H1 (cell line): ENCODE measurements around the gene GAP43. TPM values are rescaled to one million over a fixed set of nuclear protein-coding genes. Genes with fewer than 3 reads are reported as not detected.

Source experiments
- CTCF ChIA-PET: fragments of 300-600 bp; sonication (Branson Sonifier 250); formaldehyde crosslinking; loops from one replicate; lab custom pipeline; 2021; ENCODE audit not compliant: partially characterized antibody; lab: Charles Lee
- POLR2A ChIA-PET: fragments of 300-600 bp; sonication (Branson Sonifier 250); formaldehyde crosslinking; loops from one replicate; lab custom pipeline; 2021; ENCODE audit warnings: inconsistent platforms; ENCODE audit not compliant: partially characterized antibody; lab: Charles Lee
- DNase-seq, 2 experiments: peaks; one replicate each; pipeline versions ENCODE4 v3.0.0 to v3.0.0-alpha.2; 2010 to 2022; ENCODE audit warnings: low spot score in 2 of 2, low read depth in 1 of 2, mixed read lengths in 1 of 2
- FAIRE-seq: peaks from 2 replicates; lab custom pipeline; 2011; peaks lifted over from hg19 to GRCh38; lab: Jason Lieb, UNC
- H2AFZ ChIP-seq: 2 replicates; pipeline ENCODE4 v1.8.1; 2012; ENCODE audit warnings: low read length, inconsistent platforms
- H2AK5ac ChIP-seq: 2 replicates; pipeline ENCODE4 v1.6.1; 2013; ENCODE audit warnings: low read depth, low read length
- H2BK120ac ChIP-seq: replicated peaks from 2 replicates; pipeline ENCODE3; 2013; ENCODE audit warnings: low read depth, low read length, inconsistent platforms
- H2BK12ac ChIP-seq: 2 replicates; pipeline ENCODE4 v1.6.1; 2013; ENCODE audit warnings: low read depth, low read length
- H2BK15ac ChIP-seq: 2 replicates; pipeline ENCODE4 v1.6.1; 2013; ENCODE audit warnings: low read length
- H2BK20ac ChIP-seq: 2 replicates; pipeline ENCODE4 v1.6.1; 2013; ENCODE audit warnings: low read length
- H2BK5ac ChIP-seq: 2 replicates; pipeline ENCODE4 v1.6.1; 2013; ENCODE audit warnings: low read depth, low read length
- H3K14ac ChIP-seq: 2 replicates; pipeline ENCODE4 v1.6.1; 2013; ENCODE audit warnings: inconsistent platforms; ENCODE audit not compliant: insufficient read length
- H3K18ac ChIP-seq: 2 replicates; pipeline ENCODE4 v1.6.1; 2013; ENCODE audit warnings: low read length; ENCODE audit errors: extremely low read depth
- H3K23ac ChIP-seq: 2 replicates; pipeline ENCODE4 v1.6.1; 2013; ENCODE audit warnings: inconsistent platforms; ENCODE audit not compliant: insufficient read length
- H3K23me2 ChIP-seq: 2 replicates; pipeline ENCODE4 v1.6.1; 2013; ENCODE audit warnings: low read depth, low read length
- H3K27ac ChIP-seq: 2 replicates; pipeline ENCODE4 v1.6.1; 2011; ENCODE audit warnings: low read depth, low read length, inconsistent platforms
- H3K27me3 ChIP-seq, 4 experiments: replicated peaks in 1 of 4; 1 replicate in 1 of 4; 2 replicates in 3 of 4; pipeline versions ENCODE4 v1.6.1 to v1.8.1; 2011 to 2013; ENCODE audit warnings: low read length in 3 of 4, mild to moderate bottlenecking in 3 of 4, inconsistent platforms in 2 of 4, mixed read lengths in 2 of 4, moderate library complexity in 1 of 4; ENCODE audit not compliant: control insufficient read depth in 3 of 4, insufficient read depth in 3 of 4; ENCODE audit errors: extremely low read depth in 1 of 4
- H3K36me3 ChIP-seq, 4 experiments: 2 replicates each; pipeline versions ENCODE4 v1.6.1 to v1.8.1; 2011 to 2013; ENCODE audit warnings: mild to moderate bottlenecking in 4 of 4, low read length in 3 of 4, moderate library complexity in 2 of 4, control low read depth in 1 of 4, inconsistent platforms in 1 of 4; ENCODE audit not compliant: insufficient read depth in 4 of 4, control insufficient read depth in 2 of 4
- H3K4ac ChIP-seq: replicated peaks from 2 replicates; pipeline ENCODE3; 2013; ENCODE audit warnings: low read length, low read depth, mixed read lengths, inconsistent platforms; ENCODE audit not compliant: insufficient read length
- H3K4me1 ChIP-seq, 4 experiments: replicated peaks in 1 of 4; 1 replicate in 1 of 4; 2 replicates in 3 of 4; pipeline versions ENCODE4 v1.6.1 to v1.8.1; 2011 to 2013; ENCODE audit warnings: low read length in 3 of 4, inconsistent platforms in 2 of 4, mixed read lengths in 1 of 4; ENCODE audit not compliant: insufficient read depth in 4 of 4, control insufficient read depth in 3 of 4
- H3K4me2 ChIP-seq, 2 experiments: 2 replicates each; pipeline versions ENCODE4 v1.6.1 to v1.8.1; 2011 to 2013; ENCODE audit warnings: low read depth in 2 of 2, low read length in 2 of 2, control low read depth in 1 of 2, inconsistent platforms in 1 of 2, mild to moderate bottlenecking in 1 of 2; ENCODE audit not compliant: insufficient read depth in 1 of 2
- H3K4me3 ChIP-seq, 4 experiments: fragments of 200-600, 300-600 bp in 1 of 4; sonication (generic), shearing (Covaris generic), sonication (Bioruptor Twin) in 1 of 4; 2 replicates each; pipeline versions ENCODE4 v1.5.1 to v1.8.1; 2011 to 2016; ENCODE audit warnings: low read length in 4 of 4, low read depth in 3 of 4, control low read depth in 2 of 4, inconsistent platforms in 2 of 4, mild to moderate bottlenecking in 2 of 4, mixed read lengths in 1 of 4, moderate library complexity in 1 of 4; ENCODE audit not compliant: insufficient read depth in 2 of 4; ENCODE audit errors: extremely low read depth in 1 of 4
- H3K56ac ChIP-seq: replicated peaks from 2 replicates; pipeline ENCODE3; 2013; ENCODE audit warnings: low read depth, mild to moderate bottlenecking, mixed read lengths, low read length, inconsistent platforms; ENCODE audit not compliant: insufficient read length
- H3K79me1 ChIP-seq: 2 replicates; pipeline ENCODE4 v1.6.1; 2013; ENCODE audit warnings: low read depth, low read length, control low read depth
- H3K79me2 ChIP-seq, 2 experiments: 2 replicates each; pipeline versions ENCODE4 v1.6.1 to v1.8.1; 2012 to 2013; ENCODE audit warnings: low read length in 2 of 2, mild to moderate bottlenecking in 2 of 2, inconsistent platforms in 1 of 2; ENCODE audit not compliant: insufficient read depth in 2 of 2, control insufficient read depth in 1 of 2
- H3K9ac ChIP-seq, 4 experiments: replicated peaks in 1 of 4; 1 replicate in 1 of 4; 2 replicates in 3 of 4; pipeline versions ENCODE4 v1.6.1 to v1.8.1; 2011 to 2013; ENCODE audit warnings: low read depth in 3 of 4, low read length in 3 of 4, control low read depth in 2 of 4, mild to moderate bottlenecking in 2 of 4, moderate library complexity in 2 of 4, inconsistent platforms in 1 of 4; ENCODE audit errors: extremely low read depth in 1 of 4
- H3K9me3 ChIP-seq, 2 experiments: 2 replicates each; pipeline versions ENCODE4 v1.6.1 to v1.8.1; 2012 to 2013; ENCODE audit warnings: mild to moderate bottlenecking in 2 of 2, moderate library complexity in 2 of 2, control low read depth in 1 of 2, inconsistent platforms in 1 of 2, low read depth in 1 of 2, low read length in 1 of 2, mixed read lengths in 1 of 2; ENCODE audit not compliant: insufficient read depth in 2 of 2
- H4K20me1 ChIP-seq, 2 experiments: replicated peaks in 1 of 2; 2 replicates each; pipeline versions ENCODE3 to v1.8.1; 2011 to 2013; ENCODE audit warnings: inconsistent platforms in 2 of 2, low read length in 2 of 2, mild to moderate bottlenecking in 1 of 2; ENCODE audit not compliant: insufficient read depth in 2 of 2, control insufficient read depth in 1 of 2
- H4K5ac ChIP-seq: 2 replicates; pipeline ENCODE4 v1.6.1; 2013; ENCODE audit warnings: low read length, low read depth, mixed read lengths, inconsistent platforms; ENCODE audit not compliant: insufficient read length
- H4K8ac ChIP-seq: 2 replicates; pipeline ENCODE4 v1.8.0; 2013; ENCODE audit warnings: mild to moderate bottlenecking, moderate library complexity, low read length, inconsistent platforms; ENCODE audit not compliant: insufficient read depth; ENCODE audit errors: extremely low read depth
- H4K91ac ChIP-seq: replicated peaks from 2 replicates; pipeline ENCODE3; 2013; ENCODE audit warnings: low read length, mixed read lengths, inconsistent platforms; ENCODE audit not compliant: insufficient read length
- ATF2 ChIP-seq: IDR thresholded peaks from 2 replicates; pipeline ENCODE4 v1.6.1; 2012; ENCODE audit warnings: low read length, inconsistent platforms
- BCL11A ChIP-seq, 2 experiments: IDR thresholded peaks; one replicate each; pipeline ENCODE4 v1.6.1; 2011; ENCODE audit warnings: low read depth in 2 of 2, low read length in 2 of 2, mild to moderate bottlenecking in 2 of 2
- BRCA1 ChIP-seq: IDR thresholded peaks from 2 replicates; pipeline ENCODE4 v1.6.1; 2012; ENCODE audit warnings: low read depth, low read length, improper control_type of control experiment
- CEBPB ChIP-seq: IDR thresholded peaks from 2 replicates; pipeline ENCODE4 v1.6.1; 2012; ENCODE audit warnings: low read depth, low read length
- CTBP2 ChIP-seq: IDR thresholded peaks from 2 replicates; pipeline ENCODE4 v1.7.0; 2011; ENCODE audit warnings: borderline replicate concordance, mild to moderate bottlenecking, moderate library complexity, mixed read lengths, low read length; ENCODE audit not compliant: insufficient read depth, insufficient read length
- FOSL1 ChIP-seq: IDR thresholded peaks from 2 replicates; pipeline ENCODE4 v1.6.1; 2011; ENCODE audit warnings: mild to moderate bottlenecking, low read depth, low read length, moderate library complexity; ENCODE audit not compliant: insufficient read depth
- GTF2F1 ChIP-seq: IDR thresholded peaks from 2 replicates; pipeline ENCODE4 v1.6.1; 2012; ENCODE audit warnings: low read depth, low read length, improper control_type of control experiment, borderline replicate concordance
- JUND ChIP-seq: IDR thresholded peaks from 2 replicates; pipeline ENCODE4 v1.6.1; 2011; ENCODE audit warnings: mild to moderate bottlenecking, improper control_type of control experiment, low read length
- NANOG ChIP-seq: IDR thresholded peaks from 2 replicates; pipeline ENCODE4 v1.6.1; 2011; ENCODE audit warnings: low read length, low read depth, mild to moderate bottlenecking, inconsistent platforms; ENCODE audit not compliant: insufficient read depth, poor library complexity, severe bottlenecking
- NRF1 ChIP-seq: IDR thresholded peaks from 2 replicates; pipeline ENCODE4 v1.6.1; 2011; ENCODE audit warnings: mild to moderate bottlenecking, low read depth, low read length, improper control_type of control experiment
- RFX5 ChIP-seq: IDR thresholded peaks from 2 replicates; pipeline ENCODE4 v1.6.1; 2011; ENCODE audit warnings: low read depth, low read length, improper control_type of control experiment, borderline replicate concordance
- TAF1 ChIP-seq: IDR thresholded peaks from 2 replicates; pipeline ENCODE4 v1.6.1; 2011; ENCODE audit warnings: mild to moderate bottlenecking, low read depth, low read length
- TEAD4 ChIP-seq: IDR thresholded peaks from 2 replicates; pipeline ENCODE4 v1.6.1; 2012; ENCODE audit warnings: low read depth, low read length, inconsistent platforms, mixed read lengths
- YY1 ChIP-seq: IDR thresholded peaks from 2 replicates; pipeline ENCODE4 v1.6.1; 2011; ENCODE audit warnings: low read depth, mild to moderate bottlenecking, low read length
- WGBS, 2 experiments: shearing (Covaris generic) in 1 of 2; methylation state at CpG; one replicate each; pipeline versions ENCODE4 v1.1.6 to v1.1.7; 2013 to 2015; ENCODE audit warnings: low lambda C conversion rate in 2 of 2, mixed read lengths in 2 of 2, inconsistent platforms in 1 of 2, low coverage in 1 of 2, missing lambda C conversion rate in 1 of 2; ENCODE audit not compliant: insufficient replicate concordance in 2 of 2, insufficient coverage in 1 of 2, insufficient read length in 1 of 2; ENCODE audit errors: extremely low coverage in 1 of 2, missing lambda C conversion rate in 1 of 2; 5-methylcytosine and 5-hydroxymethylcytosine counted together
- polyA plus RNA-seq, 7 experiments: library from polyadenylated mRNA; depleted of rRNA in 3 of 7; stranded (reverse) in 5 of 7; unstranded in 2 of 7; fragments of >200 nt in 5 of 7; fragments of 200-250 nt in 2 of 7; gene quantifications; 1 replicate in 5 of 7; 2 replicates in 1 of 7; 4 replicates in 1 of 7; pipeline versions ENCODE4 v1.2.1 to v1.2.3, GENCODE V29; 2011 to 2013; ENCODE audit warnings: missing spikeins in 2 of 7, mixed read lengths in 2 of 7
- total RNA-seq: library from RNA; stranded (reverse); fragmentation: NEBNext Ultra II Directional; extraction: Animal tissue kit (Norgen Biotek cat#: 25700); gene quantifications from 2 replicates; pipeline ENCODE4 v1.2.1, GENCODE V29; 2021

GAP43 gene
- total and polyA plus RNA-seq, 2 of the 8 experiments (the other 6 are each of a cell fraction or from before 2014, with no cell fraction given): 11.2 to 21.9 TPM

- Histone ChIP-seq H3K9me3 (no peaks in the 10 kb centered on the region), H2BK20ac (no peak overlapping the region), H2BK12ac (no peak overlapping the region), H2AK5ac (no peak overlapping the region), H3K79me2 (no peaks in the 10 kb centered on the region), H3K27ac (no peak overlapping the region), H3K23ac (no peak overlapping the region), H2AFZ (no peak overlapping the region), H3K4me2 (no peak overlapping the region), H3K4me3 (no peak overlapping the region), H4K5ac (no peak overlapping the region), H3K36me3 (no peaks in the 10 kb centered on the region), H3K79me1 (no peaks in the 10 kb centered on the region), H3K4ac (no peak overlapping the region), H3K27me3 (no peaks in the 10 kb centered on the region), H4K91ac (no peak overlapping the region), H2BK120ac (no peak overlapping the region), H3K18ac (no peak overlapping the region), H3K56ac (no peak overlapping the region), H3K9ac (no peak overlapping the region), H4K8ac (no peak overlapping the region), H2BK15ac (no peak overlapping the region), H3K23me2 (no peaks in the 10 kb centered on the region), H3K4me1 (no peaks in the 10 kb centered on the region), H3K14ac (no peak overlapping the region), H4K20me1 (no peaks in the 10 kb centered on the region), H2BK5ac (no peak overlapping the region)
- POLR2A ChIA-PET: no interaction called here
- no peak for TF ChIP-seq TAF1
- TF ChIP-seq NRF1: no peak
- TF ChIP-seq RFX5: no peak
- no peak for TF ChIP-seq CEBPB
- TF ChIP-seq GTF2F1: no peak
- TF ChIP-seq TEAD4: no peak
- TF ChIP-seq YY1: no peak
- no peak for TF ChIP-seq BCL11A (IDR thresholded peaks at IDR 0.05; ENCODE audit: low read depth in 2 of 2, low read length in 2 of 2)
- TF ChIP-seq CTBP2: no peak
- TF ChIP-seq JUND: no peak
- TF ChIP-seq FOSL1: no peak
- TF ChIP-seq BRCA1: no peak
- no peak for TF ChIP-seq ATF2
- no peak for TF ChIP-seq NANOG
- DNase-seq: no peak
- WGBS, 2 experiments: 100% methylated on average over 1 of the region's 1 CpG; no CpG with 5 or more reads in 1 of the 2 experiments
- CTCF ChIA-PET: interaction anchor here (0.8 kb wide), 1 partner anchor 10 kb away, joined by 4 read pairs; no protein-coding TSS in a partner anchor
- no peak for FAIRE-seq
These were observed 60.0 kb downstream of the GAP43 start for GRCh38 chr3:115683305-115683704.
